Muscle layer of colon (tissue), 2 donors: Measurements from ENCODE around the gene CBX7.

Source experiments
- H3K27ac ChIP-seq: one replicate; pipeline ENCODE4 v1.7.0; 2013; ENCODE audit warnings: low read depth, mild to moderate bottlenecking, low read length, moderate library complexity
- H3K27me3 ChIP-seq, 2 donors: one replicate each; pipeline ENCODE4 v1.7.0; 2013; ENCODE audit warnings: low read length in 2 of 2, mild to moderate bottlenecking in 2 of 2; ENCODE audit not compliant: insufficient read depth in 2 of 2, control insufficient read depth in 1 of 2
- H3K36me3 ChIP-seq: one replicate; pipeline ENCODE4 v1.7.0; 2013; ENCODE audit warnings: mild to moderate bottlenecking, low read length; ENCODE audit not compliant: insufficient read depth
- H3K4me1 ChIP-seq: one replicate; pipeline ENCODE4 v1.7.0; 2013; ENCODE audit warnings: mild to moderate bottlenecking, low read length; ENCODE audit not compliant: insufficient read depth
- H3K4me3 ChIP-seq, 2 donors: one replicate each; pipeline ENCODE4 v1.7.0; 2013; ENCODE audit warnings: low read length in 2 of 2, low read depth in 1 of 2, mild to moderate bottlenecking in 1 of 2, moderate library complexity in 1 of 2
- H3K9ac ChIP-seq: one replicate; pipeline ENCODE4 v1.7.0; 2013; ENCODE audit warnings: low read length
- H3K9me3 ChIP-seq: one replicate; pipeline ENCODE4 v1.7.0; 2013; ENCODE audit warnings: mild to moderate bottlenecking, low read length
- donor health status: abdominal sarcoma.
- donor health status: Adenocarcinoma of cecum.

CBX7 gene

DNA sequence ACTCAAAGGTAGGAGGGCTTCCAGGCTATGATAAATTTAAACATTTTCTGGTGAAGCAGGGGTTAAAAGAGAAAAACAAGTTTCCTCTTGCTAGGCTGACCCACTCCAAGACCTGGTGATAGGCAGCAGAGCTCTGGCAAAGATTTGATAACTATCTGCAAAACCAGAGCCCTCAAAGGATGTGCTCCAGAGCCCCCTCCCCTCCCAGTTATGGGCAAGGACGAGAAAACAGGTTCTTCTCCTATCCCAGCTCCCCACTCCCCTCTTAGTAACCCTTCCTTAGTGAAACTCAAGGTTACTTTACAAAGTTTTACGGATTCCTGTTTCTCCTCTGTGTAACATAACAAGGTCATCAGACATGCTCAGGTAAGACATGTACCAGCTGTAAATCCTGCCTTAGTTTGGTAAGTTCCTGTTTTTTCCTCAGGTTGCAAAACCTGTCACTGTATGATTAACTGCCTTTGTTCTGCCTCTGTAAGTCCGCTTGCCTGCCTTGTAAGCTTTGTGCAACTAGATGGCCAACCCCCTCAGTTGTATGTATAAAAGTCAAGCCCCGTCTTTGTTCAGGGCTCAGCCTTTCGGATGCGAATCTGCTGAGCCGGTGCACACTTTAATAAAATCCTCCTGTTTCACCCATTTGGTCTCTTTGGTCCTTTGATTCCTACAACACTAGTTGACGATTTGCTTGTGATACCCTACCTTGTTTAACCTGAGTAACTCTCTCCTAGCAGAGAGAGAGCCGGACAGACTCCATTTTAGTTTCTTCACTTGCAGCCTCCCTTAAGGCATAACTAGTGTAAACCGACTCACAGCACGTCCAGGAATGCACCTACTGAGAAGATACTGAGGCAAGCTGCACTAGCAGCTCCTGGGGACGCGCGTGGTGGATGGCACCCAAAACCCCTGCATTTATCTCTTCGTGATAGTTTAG, 41.6 kb downstream of the CBX7 start:
- Histone ChIP-seq H3K36me3 (no peaks in the 10 kb centered on the region), H3K27ac (no peak overlapping the region), H3K9me3 (no peaks in the 10 kb centered on the region), H3K4me3 (no peak overlapping the region), H3K9ac (no peak overlapping the region), H3K27me3 (peaks cover 0 to 4% of the 10 kb centered on the region in 2 donors), H3K4me1 (no peaks in the 10 kb centered on the region)

GRCh38 chr22:39109361-39109760, 43.1 kb downstream of the CBX7 start:
- Histone ChIP-seq H3K36me3 (no peaks in the 10 kb centered on the region), H3K9me3 (no peaks in the 10 kb centered on the region), H3K9ac (no peak overlapping the region), H3K27ac (no peak overlapping the region), H3K4me3 (no peak overlapping the region), H3K27me3 (peaks cover 0 to 4% of the 10 kb centered on the region in 2 donors), H3K4me1 (no peaks in the 10 kb centered on the region)

GRCh38 chr22:39108487-39108886, 44.0 kb downstream of the CBX7 start:
- Histone ChIP-seq H3K27me3 (peaks cover 0 to under 1% of the 10 kb centered on the region in 2 donors), H3K4me1 (no peaks in the 10 kb centered on the region), H3K36me3 (no peaks in the 10 kb centered on the region), H3K9me3 (no peaks in the 10 kb centered on the region), H3K4me3 (no peak overlapping the region), H3K9ac (no peak overlapping the region), H3K27ac (no peak overlapping the region)

DNA sequence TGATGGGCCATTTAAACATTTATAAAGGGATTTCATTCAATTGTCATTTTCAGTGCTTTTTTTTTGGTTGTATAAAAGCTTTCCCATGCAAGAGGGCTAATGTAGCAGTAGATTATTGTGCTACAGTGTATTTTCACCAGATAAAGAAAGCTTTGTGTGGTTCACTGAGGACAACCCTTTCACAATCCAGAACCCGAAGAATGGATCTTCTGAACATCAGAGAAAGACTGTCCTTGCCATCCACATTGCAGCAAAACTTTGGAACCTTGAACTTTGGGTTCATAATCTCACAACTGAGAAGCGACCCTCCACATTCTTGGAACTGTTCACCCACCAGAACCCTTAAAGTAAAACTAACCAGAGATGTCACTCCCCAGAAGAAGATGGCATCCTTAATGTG, 46.2 kb downstream of the CBX7 start:
- Histone ChIP-seq H3K36me3 (no peaks in the 10 kb centered on the region), H3K9me3 (no peaks in the 10 kb centered on the region), H3K27ac (no peak overlapping the region), H3K9ac (no peak overlapping the region), H3K4me3 (no peak overlapping the region), H3K4me1 (no peaks in the 10 kb centered on the region), H3K27me3 (no peaks in the 10 kb centered on the region)

GRCh38 chr22:39103431-39103830, 49.0 kb downstream of the CBX7 start:
- no peaks in the 10 kb centered on the region for H3K27me3 ChIP-seq
- no peak overlapping the region for H3K27ac ChIP-seq
- no peak overlapping the region for H3K4me3 ChIP-seq
- no peak overlapping the region for H3K9ac ChIP-seq
- H3K36me3 ChIP-seq: no peaks in the 10 kb centered on the region
- no peaks in the 10 kb centered on the region for H3K9me3 ChIP-seq
- H3K4me1 ChIP-seq: no peaks in the 10 kb centered on the region

- no peak overlapping the region for H3K9ac ChIP-seq
- H3K4me3 ChIP-seq: no peak overlapping the region
- no peaks in the 10 kb centered on the region for H3K4me1 ChIP-seq
- no peaks in the 10 kb centered on the region for H3K27me3 ChIP-seq
- no peaks in the 10 kb centered on the region for H3K9me3 ChIP-seq
- no peak overlapping the region for H3K27ac ChIP-seq
- H3K36me3 ChIP-seq: no peaks in the 10 kb centered on the region
Measured at GRCh38 chr22:39101226-39101625, 51.3 kb downstream of the CBX7 start.

- Histone ChIP-seq H3K4me3 (no peak overlapping the region), H3K9ac (no peak overlapping the region), H3K36me3 (no peaks in the 10 kb centered on the region), H3K4me1 (no peaks in the 10 kb centered on the region), H3K27me3 (no peaks in the 10 kb centered on the region), H3K27ac (no peak overlapping the region), H3K9me3 (no peaks in the 10 kb centered on the region)
Measured at GRCh38 chr22:39098576-39098975, 53.9 kb downstream of the CBX7 start.

DNA sequence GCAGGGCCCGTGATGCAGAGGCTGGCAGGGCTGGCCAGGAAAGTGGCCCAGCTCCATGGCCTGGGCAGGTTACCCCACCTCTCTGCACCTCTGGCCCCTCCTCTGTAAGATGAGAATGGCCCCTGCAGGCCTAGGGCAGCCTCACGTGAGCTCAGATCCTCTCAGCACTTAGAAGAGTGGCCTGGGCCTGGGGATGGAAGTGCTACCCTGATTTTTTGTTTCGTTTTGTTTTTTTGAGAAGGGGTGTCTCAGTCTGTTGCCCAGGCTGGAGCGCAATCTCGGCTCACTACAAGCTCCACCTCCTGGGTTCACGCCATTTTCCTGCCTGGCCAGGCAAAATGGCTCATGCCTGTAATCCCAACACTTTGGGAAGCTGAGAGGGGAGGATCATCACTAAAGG, 54.5 kb downstream of the CBX7 start:
- Histone ChIP-seq H3K36me3 (no peaks in the 10 kb centered on the region), H3K9me3 (no peaks in the 10 kb centered on the region), H3K27ac (no peak overlapping the region), H3K9ac (no peak overlapping the region), H3K4me3 (no peak overlapping the region), H3K4me1 (no peaks in the 10 kb centered on the region), H3K27me3 (no peaks in the 10 kb centered on the region)

GRCh38 chr22:39097098-39098020, 55.1 kb downstream of the CBX7 start, which contains the start of gene APOBEC3H:
TSS of gene APOBEC3H (plus strand) at chr22:39097244. CDS start at chr22:39100279, 3,035 bp downstream.
- no peak within 1 kb of the TSS for H3K9ac ChIP-seq
- no peaks in the 10 kb centered on the region for H3K9me3 ChIP-seq
- H3K27me3 ChIP-seq: no peaks in the 10 kb centered on the region
- no peak within 1 kb of the TSS for H3K27ac ChIP-seq
- no peaks in the 10 kb centered on the region for H3K36me3 ChIP-seq
- H3K4me1 ChIP-seq: no peaks in the 10 kb centered on the region
- no peak within 1 kb of the TSS for H3K4me3 ChIP-seq

DNA sequence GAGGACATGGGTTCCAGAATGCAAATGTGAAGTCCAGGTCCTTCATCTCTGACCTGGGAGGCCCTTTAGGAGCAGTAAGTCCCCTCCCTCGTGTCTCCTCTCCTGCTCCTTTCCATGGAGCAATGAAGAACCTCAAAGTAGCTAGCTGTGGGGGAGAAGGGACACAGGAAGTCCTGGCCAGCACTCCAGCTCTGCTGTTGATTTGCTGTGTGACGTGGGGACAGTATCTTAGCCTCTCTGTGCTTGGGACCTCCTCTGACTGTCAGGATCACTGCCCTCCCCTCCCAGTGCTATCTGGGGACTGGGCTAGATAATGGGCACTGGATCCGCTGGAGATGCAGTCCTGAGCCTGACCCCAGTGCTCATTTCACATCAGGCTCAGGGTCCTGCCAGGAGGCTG, 56.5 kb downstream of the CBX7 start:
- Histone ChIP-seq H3K27ac (no peak overlapping the region), H3K4me1 (no peaks in the 10 kb centered on the region), H3K27me3 (no peaks in the 10 kb centered on the region), H3K9me3 (no peaks in the 10 kb centered on the region), H3K4me3 (no peak overlapping the region), H3K9ac (no peak overlapping the region), H3K36me3 (no peaks in the 10 kb centered on the region)

DNA sequence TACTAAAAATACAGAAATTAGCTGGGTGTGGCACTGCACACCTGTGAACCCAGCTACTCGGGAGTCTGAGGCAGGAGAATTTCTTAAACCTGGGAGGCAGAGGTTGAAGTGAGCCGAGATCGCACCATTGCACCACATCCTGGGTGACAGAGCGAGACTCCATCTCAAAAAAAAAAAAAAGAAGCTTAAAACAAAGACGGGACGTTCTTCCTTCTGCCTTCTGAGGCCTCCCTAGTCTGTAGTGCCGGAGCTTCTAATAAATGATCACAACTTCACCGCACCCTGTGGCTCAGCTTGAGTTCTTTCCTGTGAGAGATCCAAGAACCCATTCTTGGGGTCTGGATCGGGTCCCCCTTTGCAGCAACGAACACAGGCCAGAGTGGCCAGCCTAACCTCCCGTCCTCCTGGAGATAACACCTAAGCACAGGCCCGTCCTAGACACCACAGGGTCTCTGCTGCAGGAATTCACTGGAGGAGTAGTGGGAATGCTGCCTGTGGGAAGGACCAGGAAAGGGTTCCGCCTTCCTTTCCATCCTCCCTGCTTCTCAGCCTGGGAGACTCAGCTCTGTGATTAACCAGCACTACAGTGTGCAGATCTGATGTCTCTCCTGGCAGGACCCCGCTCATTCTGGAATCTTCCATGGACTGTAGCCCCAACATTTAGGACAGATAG, 57.6 kb downstream of the CBX7 start:
- H3K9ac ChIP-seq: no peak overlapping the region
- H3K27ac ChIP-seq: no peak overlapping the region
- no peaks in the 10 kb centered on the region for H3K27me3 ChIP-seq
- H3K4me3 ChIP-seq: no peak overlapping the region
- no peaks in the 10 kb centered on the region for H3K4me1 ChIP-seq
- H3K36me3 ChIP-seq: no peaks in the 10 kb centered on the region
- H3K9me3 ChIP-seq: no peaks in the 10 kb centered on the region
